GM20000 (cell line): Measurements from ENCODE around the gene CFAP299.
A peak's percentile ranks its signal among the peaks of the same experiment; 100 is the strongest.

Experiments
- DNase-seq: peaks from one replicate; pipeline ENCODE4 v3.0.0; 2012; ENCODE audit warnings: low spot score
- CTCF ChIP-seq: IDR thresholded peaks from 2 replicates; pipeline ENCODE4 v1.5.1; 2012; ENCODE audit warnings: mild to moderate bottlenecking, control low read depth; ENCODE audit errors: extremely low read depth, missing control alignments

Gene CFAP299

GRCh38 chr4:80461412-80461811, 125.9 kb downstream of the CFAP299 start:
- TF ChIP-seq CTCF = no peak
- no peak for DNase-seq

- peak; percentile 11 for DNase-seq
- TF ChIP-seq CTCF = no peak
These were observed 127.1 kb downstream of the CFAP299 start for GRCh38 chr4:80462621-80463091.

- TF ChIP-seq CTCF = no peak
- no peak for DNase-seq
These were observed 128.0 kb downstream of the CFAP299 start for GRCh38 chr4:80463509-80463908.

GRCh38 chr4:80465238-80465637, 129.7 kb downstream of the CFAP299 start:
- no peak for TF ChIP-seq CTCF
- DNase-seq = no peak

GRCh38 chr4:80465736-80466135, 130.2 kb downstream of the CFAP299 start:
- no peak for TF ChIP-seq CTCF

GRCh38 chr4:80466618-80467017, 131.1 kb downstream of the CFAP299 start:
- TF ChIP-seq CTCF = no peak
- no peak for DNase-seq

More at GRCh38 chr4:80465736-80466135, 130.2 kb downstream of the CFAP299 start:
- DNase-seq = no peak

- DNase-seq = no peak
- no peak for TF ChIP-seq CTCF
These were observed 136.2 kb downstream of the CFAP299 start for GRCh38 chr4:80471756-80472155.

- no peak for TF ChIP-seq CTCF
- DNase-seq = no peak
These were observed 139.7 kb downstream of the CFAP299 start for GRCh38 chr4:80475236-80475635.
